Subcutaneous abdominal adipose tissue (tissue), 5 donors: ENCODE results near the gene ITGBL1.

Experiments used
- H3K27ac ChIP-seq: one replicate; pipeline ENCODE4 v1.7.0; 2013; ENCODE audit warnings: low read depth, mild to moderate bottlenecking, inconsistent platforms, low read length, moderate library complexity
- H3K27me3 ChIP-seq, 5 donors: one replicate each; pipeline ENCODE4 v1.7.0; 2013; ENCODE audit warnings: low read length in 5 of 5, inconsistent platforms in 1 of 5; ENCODE audit not compliant: control insufficient read depth in 5 of 5, insufficient read depth in 4 of 5
- H3K36me3 ChIP-seq, 5 donors: one replicate each; pipeline ENCODE4 v1.7.0; 2013; ENCODE audit warnings: low read length in 5 of 5; ENCODE audit not compliant: control insufficient read depth in 5 of 5, insufficient read depth in 5 of 5
- H3K4me1 ChIP-seq, 5 donors: one replicate each; pipeline ENCODE4 v1.7.0; 2013; ENCODE audit warnings: low read length in 5 of 5, mild to moderate bottlenecking in 3 of 5, moderate library complexity in 1 of 5; ENCODE audit not compliant: control insufficient read depth in 5 of 5, insufficient read depth in 5 of 5
- H3K4me3 ChIP-seq, 5 donors: one replicate each; pipeline ENCODE4 v1.7.0; 2013; ENCODE audit warnings: low read length in 5 of 5, low read depth in 1 of 5
- H3K9ac ChIP-seq, 5 donors: one replicate each; pipeline ENCODE4 v1.7.0; 2013; ENCODE audit warnings: low read length in 5 of 5, mild to moderate bottlenecking in 4 of 5, moderate library complexity in 3 of 5
- H3K9me3 ChIP-seq, 5 donors: one replicate each; pipeline ENCODE4 v1.7.0; 2013; ENCODE audit warnings: low read length in 5 of 5; ENCODE audit not compliant: control insufficient read depth in 5 of 5
- donor health status: healthy.
- donor health status: healthy.
- donor health status: healthy.
- donor health status: healthy.
- donor health status: healthy.

ITGBL1 gene

GRCh38 chr13:101552286-101552685 is 99.8 kb downstream of the ITGBL1 start:
- no peaks in the 10 kb centered on the region for H3K4me1 ChIP-seq
- H3K27me3 ChIP-seq = no peaks in the 10 kb centered on the region
- H3K4me3 ChIP-seq = no peak overlapping the region
- no peak overlapping the region for H3K27ac ChIP-seq
- H3K9ac ChIP-seq = no peak overlapping the region
- H3K36me3 ChIP-seq = no peaks in the 10 kb centered on the region
- no peaks in the 10 kb centered on the region for H3K9me3 ChIP-seq

DNA sequence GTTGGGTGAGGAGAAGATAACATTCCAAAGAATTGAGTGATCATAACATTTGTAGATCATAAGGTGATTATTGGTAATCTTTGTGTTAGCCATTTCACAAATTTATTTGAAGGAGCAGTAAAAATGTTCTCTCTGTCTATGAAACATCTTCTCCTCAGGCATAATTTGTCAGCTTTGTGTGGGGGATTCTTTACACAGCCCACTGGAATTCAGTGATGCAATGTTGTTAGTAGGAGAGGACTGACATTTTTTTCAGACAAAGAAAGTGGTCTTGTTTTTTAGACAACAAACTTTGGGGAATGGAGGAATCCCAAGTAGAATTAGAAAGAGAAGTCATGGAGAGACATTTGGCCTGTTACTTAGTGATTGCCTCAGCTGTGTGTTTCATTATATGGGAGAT is 100.3 kb downstream of the ITGBL1 start:
- no peaks in the 10 kb centered on the region for H3K9me3 ChIP-seq

GRCh38 chr13:101554420-101555125 is 102.1 kb downstream of the ITGBL1 start:
- no peak overlapping the region for H3K4me3 ChIP-seq
- no peak overlapping the region for H3K27ac ChIP-seq
- no peak overlapping the region for H3K9ac ChIP-seq
- H3K27me3 ChIP-seq = no peaks in the 10 kb centered on the region
- H3K36me3 ChIP-seq = no peaks in the 10 kb centered on the region
- H3K4me1 ChIP-seq = no peaks in the 10 kb centered on the region
- H3K9me3 ChIP-seq = no peaks in the 10 kb centered on the region

More for the DNA sequence above, 100.3 kb downstream of the ITGBL1 start:
- H3K36me3 ChIP-seq = no peaks in the 10 kb centered on the region
- H3K27ac ChIP-seq = no peak overlapping the region
- no peak overlapping the region for H3K9ac ChIP-seq
- H3K4me3 ChIP-seq = no peak overlapping the region
- no peaks in the 10 kb centered on the region for H3K4me1 ChIP-seq
- no peaks in the 10 kb centered on the region for H3K27me3 ChIP-seq

DNA sequence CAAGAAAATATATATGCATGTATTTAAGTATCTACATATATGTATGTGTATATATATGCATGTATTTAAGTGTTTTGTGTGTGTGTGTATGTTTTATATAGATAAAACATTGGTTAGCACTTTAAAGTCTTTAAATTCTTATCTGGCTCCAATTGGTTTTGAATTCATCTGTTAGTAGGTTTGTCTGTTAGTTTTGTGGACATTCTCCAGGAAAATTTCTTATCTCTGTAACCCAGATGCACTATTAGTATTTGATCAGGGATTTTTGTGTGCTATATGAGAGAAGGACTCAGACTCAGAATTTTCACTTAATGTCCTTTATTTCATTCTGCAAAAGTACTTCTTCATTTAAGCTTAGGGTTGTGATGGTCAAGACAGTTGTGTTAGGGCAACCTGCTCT is 103.1 kb downstream of the ITGBL1 start:
- no peak overlapping the region for H3K4me3 ChIP-seq
- H3K9me3 ChIP-seq = no peaks in the 10 kb centered on the region
- H3K9ac ChIP-seq = no peak overlapping the region
- H3K27ac ChIP-seq = no peak overlapping the region
- no peaks in the 10 kb centered on the region for H3K36me3 ChIP-seq
- H3K27me3 ChIP-seq = no peaks in the 10 kb centered on the region
- no peaks in the 10 kb centered on the region for H3K4me1 ChIP-seq

DNA sequence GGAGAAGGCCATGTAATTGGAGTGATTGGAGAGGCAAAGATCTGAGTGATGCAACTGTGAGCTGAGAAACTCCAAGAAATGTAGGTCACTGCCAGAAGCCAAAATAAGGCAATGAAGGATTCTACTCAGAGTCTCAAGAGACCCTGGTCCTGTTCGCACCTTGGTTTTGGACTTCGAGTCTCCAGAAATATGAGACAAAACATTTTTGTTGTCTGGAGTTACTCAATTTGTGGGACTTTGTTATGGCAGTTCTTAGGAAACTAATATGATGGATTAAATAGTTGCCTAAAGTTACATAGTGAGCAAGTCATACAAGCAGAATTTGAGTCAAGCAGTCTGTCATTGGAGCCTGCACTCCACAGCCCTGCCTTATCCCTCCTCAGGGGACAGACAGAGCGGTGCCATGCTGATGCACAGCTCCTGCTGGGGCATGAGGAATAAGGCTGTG is 104.2 kb downstream of the ITGBL1 start:
- no peaks in the 10 kb centered on the region for H3K27me3 ChIP-seq
- H3K36me3 ChIP-seq = no peaks in the 10 kb centered on the region
- no peak overlapping the region for H3K4me3 ChIP-seq
- H3K9ac ChIP-seq = no peak overlapping the region
- no peaks in the 10 kb centered on the region for H3K9me3 ChIP-seq
- H3K4me1 ChIP-seq = no peaks in the 10 kb centered on the region
- H3K27ac ChIP-seq = no peak overlapping the region

DNA sequence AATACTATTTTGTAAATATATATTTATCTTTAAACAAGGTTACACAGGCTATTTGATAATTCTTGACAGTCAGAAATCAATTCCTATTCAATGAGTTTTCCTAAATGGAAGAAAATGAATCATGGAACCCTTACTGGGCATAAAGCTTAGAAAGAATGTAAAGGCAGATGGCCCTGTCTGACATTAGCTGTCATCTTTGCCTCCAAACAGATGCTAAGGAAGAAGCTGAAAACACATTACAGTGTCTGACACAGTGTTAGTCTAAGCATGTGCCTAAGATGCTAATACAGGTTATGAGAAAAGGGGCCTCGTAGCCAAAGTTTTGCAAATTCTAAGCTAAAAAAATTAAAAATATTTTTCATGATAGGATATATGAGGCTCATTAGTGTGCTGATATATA is 112.8 kb downstream of the ITGBL1 start:
- H3K27me3 ChIP-seq = no peaks in the 10 kb centered on the region
- H3K4me1 ChIP-seq = no peaks in the 10 kb centered on the region
- no peak overlapping the region for H3K9ac ChIP-seq
- H3K9me3 ChIP-seq = no peaks in the 10 kb centered on the region
- H3K4me3 ChIP-seq = no peak overlapping the region
- no peak overlapping the region for H3K27ac ChIP-seq
- no peaks in the 10 kb centered on the region for H3K36me3 ChIP-seq

DNA sequence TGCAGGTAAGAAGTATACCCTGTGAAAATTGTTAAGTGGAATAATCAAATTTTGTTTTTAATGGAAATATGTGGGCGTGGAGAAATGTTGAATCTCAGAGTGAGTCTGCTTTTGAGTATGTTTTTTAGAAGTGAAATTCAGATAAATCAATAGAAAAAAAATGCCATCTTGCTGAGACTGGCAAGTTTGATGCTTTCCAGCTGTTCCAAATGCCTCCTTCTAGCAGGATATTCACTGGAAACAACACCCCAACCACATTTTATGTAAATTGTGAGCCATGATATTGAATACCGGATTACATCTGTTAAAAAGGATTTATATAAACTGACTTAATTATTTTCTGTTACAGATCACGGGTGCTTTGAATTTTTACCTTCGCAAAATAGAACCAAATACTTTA is 115.4 kb downstream of the ITGBL1 start:
- Histone ChIP-seq H3K27me3 (no peaks in the 10 kb centered on the region), H3K4me3 (no peak overlapping the region), H3K9ac (no peak overlapping the region), H3K36me3 (no peaks in the 10 kb centered on the region), H3K27ac (no peak overlapping the region), H3K4me1 (no peaks in the 10 kb centered on the region), H3K9me3 (no peaks in the 10 kb centered on the region)

GRCh38 chr13:101569807-101570206 is 117.3 kb downstream of the ITGBL1 start:
- no peaks in the 10 kb centered on the region for H3K36me3 ChIP-seq
- H3K27ac ChIP-seq = no peak overlapping the region

DNA sequence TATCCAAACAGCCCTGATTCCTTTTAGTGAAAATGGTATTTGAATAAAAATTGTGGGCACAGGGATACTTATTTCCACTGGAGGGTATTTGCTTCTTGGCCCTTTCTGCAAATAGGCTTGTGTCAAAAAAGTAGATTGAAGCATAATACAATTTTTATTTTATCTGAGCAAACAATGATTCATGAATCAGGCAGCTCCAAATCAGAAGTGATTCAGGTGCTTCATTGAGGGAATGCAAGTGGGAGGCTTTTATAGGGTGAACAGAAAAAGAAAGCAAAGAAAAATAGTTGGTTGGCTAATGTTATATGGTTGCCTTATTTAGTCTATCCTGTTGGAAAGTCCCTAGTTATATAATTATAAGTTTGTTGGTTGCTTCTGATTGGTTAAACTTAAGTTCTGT is 117.9 kb downstream of the ITGBL1 start:
- Histone ChIP-seq H3K4me3 (no peak overlapping the region), H3K36me3 (no peaks in the 10 kb centered on the region), H3K9ac (no peak overlapping the region), H3K27me3 (no peaks in the 10 kb centered on the region), H3K27ac (no peak overlapping the region), H3K4me1 (no peaks in the 10 kb centered on the region), H3K9me3 (no peaks in the 10 kb centered on the region)

More at GRCh38 chr13:101569807-101570206, 117.3 kb downstream of the ITGBL1 start:
- Histone ChIP-seq H3K9me3 (no peaks in the 10 kb centered on the region), H3K4me3 (no peak overlapping the region), H3K4me1 (no peaks in the 10 kb centered on the region), H3K9ac (no peak overlapping the region), H3K27me3 (no peaks in the 10 kb centered on the region)

GRCh38 chr13:101572456-101572855 is 120.0 kb downstream of the ITGBL1 start:
- Histone ChIP-seq H3K9ac (no peak overlapping the region), H3K4me3 (no peak overlapping the region), H3K27ac (no peak overlapping the region), H3K36me3 (no peaks in the 10 kb centered on the region), H3K27me3 (no peaks in the 10 kb centered on the region), H3K4me1 (no peaks in the 10 kb centered on the region), H3K9me3 (no peaks in the 10 kb centered on the region)
